DND-41 (cell line): ENCODE results near the gene PREX1.
"Not testable (repeated sequence)": the region's sequence is repeated elsewhere in the genome, so short reads cannot be mapped to it uniquely, and the experiment has no call there.

Experiments used
- EZH2 ChIP-seq: IDR thresholded peaks from 3 replicates; pipeline ENCODE4 v1.6.1; 2012; ENCODE audit warnings: borderline replicate concordance, low read depth, mild to moderate bottlenecking, moderate library complexity, low read length, inconsistent platforms; ENCODE audit not compliant: severe bottlenecking
- TF ChIP-seq, protein P1 (sequence below): IDR thresholded peaks from 2 replicates; pipeline ENCODE4 v1.5.1; 2012; ENCODE audit warnings: borderline replicate concordance, low read length, moderate library complexity, mild to moderate bottlenecking; ENCODE audit not compliant: poor library complexity, severe bottlenecking; ENCODE audit errors: extremely low read depth

DNA sequence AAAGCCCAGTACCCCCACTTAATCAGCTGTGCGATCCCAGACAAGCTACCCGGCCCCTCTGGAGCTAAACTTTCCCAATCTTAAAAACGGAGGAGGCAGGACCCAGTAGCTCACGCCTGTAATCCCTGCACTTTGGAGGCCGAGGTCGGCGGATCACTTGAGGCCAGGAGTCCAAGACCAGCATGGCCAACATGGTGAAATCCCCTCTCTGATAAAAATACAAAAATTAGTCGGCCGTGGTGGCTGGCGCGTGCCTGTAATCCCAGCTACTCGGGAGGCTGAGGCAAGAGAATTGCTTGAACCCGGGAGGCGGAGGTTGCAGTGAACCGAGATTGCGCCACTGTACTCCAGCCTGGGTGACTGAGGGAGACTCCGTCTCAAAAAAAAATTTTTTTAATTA, 1.3 kb downstream of the PREX1 start:
- not testable (repeated sequence) for TF ChIP-seq EZH2
- TF ChIP-seq, protein P1, sequence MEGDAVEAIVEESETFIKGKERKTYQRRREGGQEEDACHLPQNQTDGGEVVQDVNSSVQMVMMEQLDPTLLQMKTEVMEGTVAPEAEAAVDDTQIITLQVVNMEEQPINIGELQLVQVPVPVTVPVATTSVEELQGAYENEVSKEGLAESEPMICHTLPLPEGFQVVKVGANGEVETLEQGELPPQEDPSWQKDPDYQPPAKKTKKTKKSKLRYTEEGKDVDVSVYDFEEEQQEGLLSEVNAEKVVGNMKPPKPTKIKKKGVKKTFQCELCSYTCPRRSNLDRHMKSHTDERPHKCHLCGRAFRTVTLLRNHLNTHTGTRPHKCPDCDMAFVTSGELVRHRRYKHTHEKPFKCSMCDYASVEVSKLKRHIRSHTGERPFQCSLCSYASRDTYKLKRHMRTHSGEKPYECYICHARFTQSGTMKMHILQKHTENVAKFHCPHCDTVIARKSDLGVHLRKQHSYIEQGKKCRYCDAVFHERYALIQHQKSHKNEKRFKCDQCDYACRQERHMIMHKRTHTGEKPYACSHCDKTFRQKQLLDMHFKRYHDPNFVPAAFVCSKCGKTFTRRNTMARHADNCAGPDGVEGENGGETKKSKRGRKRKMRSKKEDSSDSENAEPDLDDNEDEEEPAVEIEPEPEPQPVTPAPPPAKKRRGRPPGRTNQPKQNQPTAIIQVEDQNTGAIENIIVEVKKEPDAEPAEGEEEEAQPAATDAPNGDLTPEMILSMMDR, result not testable (repeated sequence)
